ENCODE data around the gene OR4N2.
"Not testable (repeated sequence)": the region's sequence is repeated elsewhere in the genome, so short reads cannot be mapped to it uniquely, and the experiment has no call there.

The OR4N2 gene

DNA sequence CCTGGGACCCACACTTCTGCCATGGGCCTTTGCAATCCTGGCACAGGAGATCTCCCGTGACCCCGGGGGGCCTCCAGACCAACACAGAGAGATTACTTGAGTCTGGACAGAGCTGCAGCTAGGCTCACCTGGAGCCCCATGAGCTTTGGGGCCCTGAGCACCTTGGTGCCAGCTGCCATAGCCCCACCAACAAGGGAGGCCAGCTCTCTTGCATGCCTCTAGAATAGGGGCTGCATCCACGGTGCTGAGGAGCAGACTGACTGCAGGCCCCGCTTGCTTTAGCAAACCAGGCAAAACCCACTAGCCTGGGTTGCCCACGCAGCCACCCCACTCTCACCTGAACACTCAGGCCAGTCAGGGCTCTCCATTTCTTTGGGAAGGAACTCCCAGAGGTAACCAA is 3.7 kb upstream of the OR4N2 start:
- DNase-seq (ENCODE audit: low read depth), result no peak
- no peak overlapping the region for H3K4me3 ChIP-seq (ENCODE audit: low read depth, low read length)
- TF ChIP-seq, protein P1, sequence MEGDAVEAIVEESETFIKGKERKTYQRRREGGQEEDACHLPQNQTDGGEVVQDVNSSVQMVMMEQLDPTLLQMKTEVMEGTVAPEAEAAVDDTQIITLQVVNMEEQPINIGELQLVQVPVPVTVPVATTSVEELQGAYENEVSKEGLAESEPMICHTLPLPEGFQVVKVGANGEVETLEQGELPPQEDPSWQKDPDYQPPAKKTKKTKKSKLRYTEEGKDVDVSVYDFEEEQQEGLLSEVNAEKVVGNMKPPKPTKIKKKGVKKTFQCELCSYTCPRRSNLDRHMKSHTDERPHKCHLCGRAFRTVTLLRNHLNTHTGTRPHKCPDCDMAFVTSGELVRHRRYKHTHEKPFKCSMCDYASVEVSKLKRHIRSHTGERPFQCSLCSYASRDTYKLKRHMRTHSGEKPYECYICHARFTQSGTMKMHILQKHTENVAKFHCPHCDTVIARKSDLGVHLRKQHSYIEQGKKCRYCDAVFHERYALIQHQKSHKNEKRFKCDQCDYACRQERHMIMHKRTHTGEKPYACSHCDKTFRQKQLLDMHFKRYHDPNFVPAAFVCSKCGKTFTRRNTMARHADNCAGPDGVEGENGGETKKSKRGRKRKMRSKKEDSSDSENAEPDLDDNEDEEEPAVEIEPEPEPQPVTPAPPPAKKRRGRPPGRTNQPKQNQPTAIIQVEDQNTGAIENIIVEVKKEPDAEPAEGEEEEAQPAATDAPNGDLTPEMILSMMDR (IDR thresholded peaks at IDR 0.05; ENCODE audit: low read depth, low read length, missing control alignments), result no peak
- in situ Hi-C loops (cut with HindIII; ENCODE audit: low sequenced_read_pairs), result no loop called here

DNA sequence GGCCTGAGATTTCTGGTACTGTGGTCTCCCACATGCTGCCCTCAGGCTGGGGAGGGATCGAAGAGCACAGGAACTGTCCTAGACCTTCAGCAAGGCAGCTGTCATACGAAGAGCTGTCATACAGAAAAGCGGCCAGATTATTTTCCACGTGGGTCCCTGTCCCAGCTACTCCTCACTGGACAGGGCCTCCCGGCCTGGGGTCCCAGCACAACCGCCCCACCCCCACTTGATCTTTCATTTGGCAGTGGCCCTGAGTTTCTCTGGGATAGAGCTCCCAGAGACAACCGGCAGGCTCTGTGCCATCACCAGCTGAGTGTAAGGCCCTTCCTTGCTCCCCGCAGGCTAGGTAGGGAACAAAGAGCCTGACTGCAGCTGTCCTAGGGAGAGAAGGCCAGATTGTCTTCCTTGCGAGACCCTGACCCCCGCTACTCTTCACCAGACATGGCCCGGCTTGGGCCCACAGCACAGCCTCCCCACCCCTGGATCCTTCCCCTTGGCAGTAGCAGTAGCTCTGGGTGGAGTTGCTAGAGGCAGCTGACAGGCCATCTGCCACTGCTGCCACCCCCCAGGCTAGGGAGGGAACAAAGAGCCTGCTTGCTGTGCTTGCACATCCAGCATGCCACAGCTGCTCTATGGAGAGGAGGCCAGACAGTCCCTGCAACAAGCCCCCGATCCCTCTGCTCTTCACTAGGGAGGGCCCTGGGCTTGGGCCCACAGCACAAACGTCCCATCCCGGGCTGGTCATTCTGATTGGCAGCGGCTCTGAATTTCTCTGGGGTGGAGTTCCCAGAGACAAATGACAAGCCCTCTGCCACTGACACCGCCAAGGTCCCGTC is 3.1 kb upstream of the OR4N2 start:
- in situ Hi-C loops (cut with HindIII; ENCODE audit: low sequenced_read_pairs), result no loop called here
- no peak overlapping the region for H3K4me3 ChIP-seq (ENCODE audit: low read depth, low read length)
- DNase-seq (ENCODE audit: low read depth), result no peak
- TF ChIP-seq, protein P1 (IDR thresholded peaks at IDR 0.05; ENCODE audit: low read depth, low read length, missing control alignments), result no peak

- no peak for DNase-seq (ENCODE audit: low read depth)
- TF ChIP-seq, protein P1 (IDR thresholded peaks at IDR 0.05; ENCODE audit: low read depth, low read length, missing control alignments), result no peak
- in situ Hi-C loops (cut with HindIII; ENCODE audit: low sequenced_read_pairs), result no loop called here
- H3K4me3 ChIP-seq (ENCODE audit: low read depth, low read length), result no peak overlapping the region
Measured at GRCh38 chr14:19801118-19801464, 2.5 kb upstream of the OR4N2 start.

DNA sequence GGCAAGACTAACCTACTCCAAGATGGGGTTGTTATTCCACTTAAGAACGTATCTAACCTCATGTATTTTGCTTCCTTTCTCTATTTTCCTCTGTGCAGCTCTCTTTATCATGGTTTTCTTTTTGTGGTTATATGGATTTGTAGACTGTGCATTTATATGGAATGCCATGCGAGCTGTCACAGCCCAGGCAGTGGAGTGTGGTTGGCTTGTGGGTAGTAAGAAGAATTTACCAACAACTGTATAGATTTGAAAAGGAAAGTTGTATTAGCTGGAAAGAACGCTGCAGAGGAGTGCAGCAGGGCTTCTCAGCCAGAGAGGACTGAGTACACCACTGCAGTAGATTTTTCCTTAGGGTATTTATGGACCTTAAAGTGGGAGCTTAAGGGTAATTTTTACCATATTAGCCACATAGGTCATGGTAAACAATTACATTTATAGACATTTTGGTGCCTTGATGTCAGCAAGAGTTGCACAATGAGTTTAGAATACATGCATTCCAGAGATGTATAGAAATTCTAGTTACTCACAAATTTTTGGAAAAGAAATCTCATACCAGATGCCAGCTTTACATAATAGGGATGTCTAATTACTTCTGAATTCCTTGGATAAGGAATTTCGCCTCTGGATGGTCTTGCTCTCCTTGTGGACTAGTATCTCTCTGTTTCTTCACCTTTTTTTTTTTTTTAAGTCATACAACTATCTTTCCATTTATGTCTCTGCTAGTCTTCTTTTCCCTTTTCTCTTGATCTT is 9.8 kb downstream of the OR4N2 start:
- DNase-seq (ENCODE audit: low read depth); in situ Hi-C loops (cut with HindIII; ENCODE audit: low sequenced_read_pairs); H3K4me3 ChIP-seq (ENCODE audit: low read depth, low read length): not testable (repeated sequence)

DNA sequence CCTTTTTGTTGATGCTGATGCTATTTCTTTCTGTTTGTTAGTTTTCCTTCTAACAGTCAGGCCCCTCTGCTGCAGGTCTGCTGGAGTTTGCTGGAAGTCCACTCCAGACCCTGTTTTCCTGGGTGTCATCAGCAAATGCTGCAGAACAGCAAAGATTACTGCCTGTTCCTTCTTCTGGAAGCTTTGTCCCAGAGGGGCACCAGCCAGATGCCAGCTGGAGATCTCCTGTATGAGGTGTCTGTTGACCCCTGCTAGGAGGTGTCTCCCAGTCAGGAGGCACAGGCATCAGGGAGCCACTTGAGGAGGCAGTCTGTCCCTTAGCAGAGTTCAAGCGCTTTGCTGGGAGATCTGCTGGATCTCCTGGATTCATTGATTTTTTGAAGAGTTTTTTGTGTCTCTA is 16.3 kb downstream of the OR4N2 start:
- H3K4me3 ChIP-seq (ENCODE audit: low read depth, low read length); in situ Hi-C loops (cut with HindIII; ENCODE audit: low sequenced_read_pairs); DNase-seq (ENCODE audit: low read depth): not testable (repeated sequence)

- in situ Hi-C loops (cut with HindIII; ENCODE audit: low sequenced_read_pairs); DNase-seq (ENCODE audit: low read depth); H3K4me3 ChIP-seq (ENCODE audit: low read depth, low read length): not testable (repeated sequence)
Measured at GRCh38 chr14:19821016-19821415, 17.4 kb downstream of the OR4N2 start.

- in situ Hi-C loops (cut with HindIII; ENCODE audit: low sequenced_read_pairs), result no loop called here
- TF ChIP-seq, protein P1 (IDR thresholded peaks at IDR 0.05; ENCODE audit: low read depth, low read length, missing control alignments), result no peak
- no peak overlapping the region for H3K4me3 ChIP-seq (ENCODE audit: low read depth, low read length)
- no peak for DNase-seq (ENCODE audit: low read depth)
Measured at GRCh38 chr14:19823178-19823577, 19.6 kb downstream of the OR4N2 start.

GRCh38 chr14:19823765-19824164 is 20.2 kb downstream of the OR4N2 start:
- no peak overlapping the region for H3K4me3 ChIP-seq (ENCODE audit: low read depth, low read length)
- DNase-seq (ENCODE audit: low read depth), result no peak

GRCh38 chr14:19827626-19828244 is 24.2 kb downstream of the OR4N2 start:
- H3K4me3 ChIP-seq (ENCODE audit: low read depth, low read length); DNase-seq (ENCODE audit: low read depth); in situ Hi-C loops (cut with HindIII; ENCODE audit: low sequenced_read_pairs): not testable (repeated sequence)

More at GRCh38 chr14:19823765-19824164, 20.2 kb downstream of the OR4N2 start:
- in situ Hi-C loops (cut with HindIII; ENCODE audit: low sequenced_read_pairs), result no loop called here
- TF ChIP-seq, protein P1 (IDR thresholded peaks at IDR 0.05; ENCODE audit: low read depth, low read length, missing control alignments), result no peak
